ENCODE data around the gene ENPP6.
"Not testable (repeated sequence)": the region's sequence is repeated elsewhere in the genome, so short reads cannot be mapped to it uniquely, and the experiment has no call there.

ENPP6 gene

GRCh38 chr4:184142121-184143000 is 75.3 kb downstream of the ENPP6 start:
- no peak for TF ChIP-seq Cebpa-rat (IDR thresholded peaks at IDR 0.05)
- H3K27ac ChIP-seq = no peak overlapping the region
- no peak overlapping the region for H3K4me2 ChIP-seq
- no peaks in the 10 kb centered on the region for H3K4me1 ChIP-seq
- H3K36me3 ChIP-seq = no peaks in the 10 kb centered on the region
- no peaks in the 10 kb centered on the region for H4K20me1 ChIP-seq
- H3K4me3 ChIP-seq = no peak overlapping the region
- H3K9ac ChIP-seq = no peak overlapping the region
- no peaks in the 10 kb centered on the region for H3K27me3 ChIP-seq
- peaks cover 15% of the 10 kb centered on the region for H3K9me3 ChIP-seq

- H3K4me3 ChIP-seq, H3K4me1 ChIP-seq, H4K20me1 ChIP-seq, H3K27ac ChIP-seq, H3K9ac ChIP-seq, H3K27me3 ChIP-seq, H3K4me2 ChIP-seq, H3K36me3 ChIP-seq: not testable (repeated sequence)
- peaks cover 25% of the 10 kb centered on the region for H3K9me3 ChIP-seq
Observed at GRCh38 chr4:184140901-184141300, 76.8 kb downstream of the ENPP6 start.

- no peak for TF ChIP-seq Cebpa-rat (IDR thresholded peaks at IDR 0.05)
- H3K9me3 ChIP-seq = peaks cover 25% of the 10 kb centered on the region
- no peaks in the 10 kb centered on the region for H3K27me3 ChIP-seq
- H4K20me1 ChIP-seq = no peaks in the 10 kb centered on the region
- no peaks in the 10 kb centered on the region for H3K36me3 ChIP-seq
- H3K4me3 ChIP-seq = no peak overlapping the region
- H3K4me1 ChIP-seq = no peaks in the 10 kb centered on the region
- no peak overlapping the region for H3K4me2 ChIP-seq
- H3K27ac ChIP-seq = no peak overlapping the region
- no peak overlapping the region for H3K9ac ChIP-seq
Observed at GRCh38 chr4:184136525-184136924, 81.1 kb downstream of the ENPP6 start.

GRCh38 chr4:184126800-184127199 is 90.9 kb downstream of the ENPP6 start:
- Histone ChIP-seq H3K9me3 (no peaks in the 10 kb centered on the region), H4K20me1 (no peaks in the 10 kb centered on the region), H3K27me3 (no peaks in the 10 kb centered on the region), H3K36me3 (no peaks in the 10 kb centered on the region), H3K9ac (no peak overlapping the region), H3K4me3 (no peak overlapping the region), H3K27ac (no peak overlapping the region), H3K4me1 (no peaks in the 10 kb centered on the region), H3K4me2 (no peak overlapping the region)
- TF ChIP-seq Cebpa-rat (IDR thresholded peaks at IDR 0.05) = no peak

GRCh38 chr4:184122631-184123408 is 94.9 kb downstream of the ENPP6 start:
- no peaks in the 10 kb centered on the region for H3K4me1 ChIP-seq
- no peak overlapping the region for H3K27ac ChIP-seq
- H3K36me3 ChIP-seq = no peaks in the 10 kb centered on the region
- H4K20me1 ChIP-seq = no peaks in the 10 kb centered on the region
- H3K27me3 ChIP-seq = no peaks in the 10 kb centered on the region
- H3K9ac ChIP-seq = no peak overlapping the region
- no peaks in the 10 kb centered on the region for H3K9me3 ChIP-seq
- H3K4me2 ChIP-seq = no peak overlapping the region
- TF ChIP-seq Cebpa-rat (IDR thresholded peaks at IDR 0.05) = no peak
- H3K4me3 ChIP-seq = no peak overlapping the region

GRCh38 chr4:184120549-184121127 is 97.0 kb downstream of the ENPP6 start:
- TF ChIP-seq Cebpa-rat (IDR thresholded peaks at IDR 0.05) = no peak
- no peaks in the 10 kb centered on the region for H3K27me3 ChIP-seq
- H3K9ac ChIP-seq = no peak overlapping the region
- no peak overlapping the region for H3K27ac ChIP-seq
- no peak overlapping the region for H3K4me3 ChIP-seq
- no peaks in the 10 kb centered on the region for H3K9me3 ChIP-seq
- no peak overlapping the region for H3K4me2 ChIP-seq
- H3K36me3 ChIP-seq = no peaks in the 10 kb centered on the region
- no peaks in the 10 kb centered on the region for H3K4me1 ChIP-seq
- H4K20me1 ChIP-seq = no peaks in the 10 kb centered on the region

GRCh38 chr4:184117662-184118199 is 99.9 kb downstream of the ENPP6 start:
- no peak for TF ChIP-seq Cebpa-rat (IDR thresholded peaks at IDR 0.05)
- H3K9ac ChIP-seq = no peak overlapping the region

GRCh38 chr4:184115399-184115798 is 102.3 kb downstream of the ENPP6 start:
- Histone ChIP-seq H3K9me3 (no peaks in the 10 kb centered on the region), H3K4me1 (peaks cover 6% of the 10 kb centered on the region; the same call in 1 of the 2 replicates), H3K9ac (no peak overlapping the region), H3K27ac (no peak overlapping the region), H4K20me1 (no peaks in the 10 kb centered on the region), H3K27me3 (no peaks in the 10 kb centered on the region), H3K4me3 (no peak overlapping the region), H3K36me3 (no peaks in the 10 kb centered on the region), H3K4me2 (0 out of 2 replicates have a peak overlapping the region, but pooled peaks have one; percentile 12)
- TF ChIP-seq Cebpa-rat (IDR thresholded peaks at IDR 0.05) = no peak

More at GRCh38 chr4:184117662-184118199, 99.9 kb downstream of the ENPP6 start:
- Histone ChIP-seq H3K36me3 (no peaks in the 10 kb centered on the region), H3K4me3 (no peak overlapping the region), H3K27ac (no peak overlapping the region), H3K4me2 (no peak overlapping the region), H3K4me1 (peaks cover 6% of the 10 kb centered on the region; the same call in 1 of the 2 replicates), H3K27me3 (no peaks in the 10 kb centered on the region), H4K20me1 (no peaks in the 10 kb centered on the region), H3K9me3 (no peaks in the 10 kb centered on the region)

GRCh38 chr4:184114431-184114830 is 103.2 kb downstream of the ENPP6 start:
- Histone ChIP-seq H4K20me1 (no peaks in the 10 kb centered on the region), H3K4me2 (no peak overlapping the region), H3K36me3 (no peaks in the 10 kb centered on the region), H3K9me3 (no peaks in the 10 kb centered on the region), H3K27ac (no peak overlapping the region), H3K4me3 (no peak overlapping the region), H3K9ac (no peak overlapping the region), H3K4me1 (peaks cover 6% of the 10 kb centered on the region; the same call in 1 of the 2 replicates), H3K27me3 (no peaks in the 10 kb centered on the region)
- TF ChIP-seq Cebpa-rat (IDR thresholded peaks at IDR 0.05) = no peak

Measured in BLaER1 (cell line).